Suprapubic skin (tissue), 4 donors: ENCODE results near the gene STAT3. TPM values are rescaled to one million over a fixed set of nuclear protein-coding genes. Genes with fewer than 3 reads are reported as not detected.

Experiments
- DNase-seq, 2 donors: peaks; one replicate each; pipeline ENCODE4 v3.0.0-alpha.2; 2019; ENCODE audit warnings: low spot score in 2 of 2
- H3K27ac ChIP-seq: fragments of 200-600 bp; sonication (generic); one replicate; pipeline ENCODE4 v1.5.1; 2019
- H3K27me3 ChIP-seq: fragments of 200-600 bp; sonication (generic); one replicate; pipeline ENCODE4 v1.5.1; 2019
- H3K36me3 ChIP-seq: fragments of 200-600 bp; sonication (generic); one replicate; pipeline ENCODE4 v1.5.1; 2019
- H3K4me1 ChIP-seq: fragments of 200-600 bp; sonication (generic); one replicate; pipeline ENCODE4 v1.5.1; 2019
- H3K4me3 ChIP-seq: fragments of 200-600 bp; sonication (generic); one replicate; pipeline ENCODE4 v1.5.1; 2019; ENCODE audit warnings: mild to moderate bottlenecking
- H3K9me3 ChIP-seq: fragments of 200-600 bp; sonication (generic); one replicate; pipeline ENCODE4 v1.5.1; 2019
- EP300 ChIP-seq: sonication (generic); formaldehyde crosslinking; IDR thresholded peaks from one replicate; pipeline ENCODE4 v1.6.1; 2017; ENCODE audit warnings: antibody characterized with exemption
- POLR2A ChIP-seq, 2 donors: fragments of 450-650 bp; IDR thresholded peaks; one replicate each; pipeline ENCODE4 v1.6.1; 2017; ENCODE audit warnings: antibody characterized with exemption in 2 of 2, mild to moderate bottlenecking in 2 of 2, moderate library complexity in 2 of 2
- POLR2AphosphoS5 ChIP-seq, 3 donors: sonication (generic); formaldehyde crosslinking; IDR thresholded peaks; one replicate each; pipeline ENCODE4 v1.6.1; 2017; ENCODE audit warnings: antibody characterized with exemption in 3 of 3
- WGBS: methylation state at CpG from one replicate; pipeline ENCODE4 v1.1.5; 2018; 5-methylcytosine and 5-hydroxymethylcytosine counted together
- total RNA-seq, 4 donors: library from RNA; depleted of rRNA; stranded (reverse); fragments of >200 nt; gene quantifications; one replicate each; pipeline ENCODE4 v1.1.0, GENCODE V29; 2016
- TF ChIP-seq, protein P1 (sequence below), 2 donors: fragments of 200-600 bp in 1 of 2; fragments of 450-650 bp in 1 of 2; sonication (generic) in 1 of 2; IDR thresholded peaks; one replicate each; pipeline ENCODE4 v1.5.1; 2016 to 2019; ENCODE audit warnings: antibody characterized with exemption in 2 of 2, mild to moderate bottlenecking in 1 of 2, moderate library complexity in 1 of 2

The STAT3 gene
- total RNA-seq, 4 donors from 2014 or later: 144 to 174 (median 152) TPM

- DNase-seq: no peak
- Histone ChIP-seq H3K27me3 (no peaks in the 10 kb centered on the region), H3K36me3 (no peaks in the 10 kb centered on the region), H3K9me3 (no peaks in the 10 kb centered on the region), H3K27ac (no peak overlapping the region), H3K4me1 (peaks cover 28% of the 10 kb centered on the region), H3K4me3 (no peak overlapping the region)
- no peak for TF ChIP-seq POLR2A (IDR thresholded peaks at IDR 0.05)
- TF ChIP-seq, protein P1, sequence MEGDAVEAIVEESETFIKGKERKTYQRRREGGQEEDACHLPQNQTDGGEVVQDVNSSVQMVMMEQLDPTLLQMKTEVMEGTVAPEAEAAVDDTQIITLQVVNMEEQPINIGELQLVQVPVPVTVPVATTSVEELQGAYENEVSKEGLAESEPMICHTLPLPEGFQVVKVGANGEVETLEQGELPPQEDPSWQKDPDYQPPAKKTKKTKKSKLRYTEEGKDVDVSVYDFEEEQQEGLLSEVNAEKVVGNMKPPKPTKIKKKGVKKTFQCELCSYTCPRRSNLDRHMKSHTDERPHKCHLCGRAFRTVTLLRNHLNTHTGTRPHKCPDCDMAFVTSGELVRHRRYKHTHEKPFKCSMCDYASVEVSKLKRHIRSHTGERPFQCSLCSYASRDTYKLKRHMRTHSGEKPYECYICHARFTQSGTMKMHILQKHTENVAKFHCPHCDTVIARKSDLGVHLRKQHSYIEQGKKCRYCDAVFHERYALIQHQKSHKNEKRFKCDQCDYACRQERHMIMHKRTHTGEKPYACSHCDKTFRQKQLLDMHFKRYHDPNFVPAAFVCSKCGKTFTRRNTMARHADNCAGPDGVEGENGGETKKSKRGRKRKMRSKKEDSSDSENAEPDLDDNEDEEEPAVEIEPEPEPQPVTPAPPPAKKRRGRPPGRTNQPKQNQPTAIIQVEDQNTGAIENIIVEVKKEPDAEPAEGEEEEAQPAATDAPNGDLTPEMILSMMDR (IDR thresholded peaks at IDR 0.05): no peak
Observed at GRCh38 chr17:42271779-42272035, 116.5 kb downstream of the STAT3 start.

- no peak for DNase-seq
- Histone ChIP-seq H3K27ac (no peak overlapping the region), H3K36me3 (no peaks in the 10 kb centered on the region), H3K27me3 (no peaks in the 10 kb centered on the region), H3K4me3 (no peak overlapping the region), H3K9me3 (no peaks in the 10 kb centered on the region), H3K4me1 (peaks cover 27% of the 10 kb centered on the region)
- WGBS: 84% methylated on average over 3 of the region's 3 CpGs
- TF ChIP-seq, protein P1 (IDR thresholded peaks at IDR 0.05): no peak
- no peak for TF ChIP-seq EP300
- TF ChIP-seq POLR2AphosphoS5 (IDR thresholded peaks at IDR 0.05): no peak
- no peak for TF ChIP-seq POLR2A (IDR thresholded peaks at IDR 0.05)
Observed at GRCh38 chr17:42271006-42271778, 117.0 kb downstream of the STAT3 start.

DNA sequence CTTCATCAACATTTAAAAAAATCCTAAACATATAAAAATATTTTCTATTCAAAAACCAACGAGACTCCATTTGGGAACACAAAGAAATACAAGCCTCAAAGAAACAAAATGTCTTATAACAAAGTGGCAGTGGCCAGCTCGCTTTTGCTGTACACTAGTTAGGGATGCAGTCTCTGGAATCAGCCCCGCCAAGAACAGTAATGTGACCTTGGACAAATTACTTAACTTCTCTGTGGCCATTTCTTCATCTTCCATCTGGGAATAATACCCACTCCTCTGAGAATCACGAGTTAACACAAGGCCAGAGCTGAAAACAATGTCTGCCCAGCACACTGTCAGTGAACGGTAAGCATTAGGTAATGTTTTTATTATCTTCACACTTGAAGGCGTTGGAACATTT is 117.6 kb downstream of the STAT3 start:
- Histone ChIP-seq H3K4me3 (no peak overlapping the region), H3K27ac (no peak overlapping the region), H3K36me3 (no peaks in the 10 kb centered on the region), H3K4me1 (peaks cover 27% of the 10 kb centered on the region), H3K27me3 (no peaks in the 10 kb centered on the region), H3K9me3 (no peaks in the 10 kb centered on the region)
- TF ChIP-seq EP300: no peak
- TF ChIP-seq, protein P1 (IDR thresholded peaks at IDR 0.05): no peak
- TF ChIP-seq POLR2AphosphoS5 (IDR thresholded peaks at IDR 0.05): no peak
- TF ChIP-seq POLR2A (IDR thresholded peaks at IDR 0.05): no peak
- no peak for DNase-seq
- WGBS: 78% methylated on average over 6 of the region's 6 CpGs

DNA sequence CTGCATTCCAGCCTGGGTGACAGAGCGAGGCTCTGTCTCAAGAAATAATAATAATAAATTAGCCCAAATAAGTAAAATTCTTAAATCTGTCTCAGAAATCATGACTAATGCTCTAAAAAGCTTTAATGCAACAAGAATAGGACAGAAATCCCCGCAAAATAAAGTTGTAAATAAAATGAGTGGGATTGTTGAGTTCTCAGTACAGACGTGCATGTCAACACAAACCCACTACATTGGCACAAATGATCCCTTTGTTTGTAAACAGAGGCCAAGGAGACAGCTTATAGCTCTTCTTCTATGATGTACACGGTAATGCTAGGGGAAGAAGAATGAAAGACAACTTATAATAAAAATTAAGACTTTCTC is 118.1 kb downstream of the STAT3 start:
- TF ChIP-seq POLR2A (IDR thresholded peaks at IDR 0.05) (no peak), EP300 (no peak), POLR2AphosphoS5 (IDR thresholded peaks at IDR 0.05) (no peak)
- TF ChIP-seq, protein P1 (IDR thresholded peaks at IDR 0.05): no peak
- no peak overlapping the region for H3K27ac ChIP-seq
- 71% methylated on average over 4 of the region's 4 CpGs for WGBS

DNA sequence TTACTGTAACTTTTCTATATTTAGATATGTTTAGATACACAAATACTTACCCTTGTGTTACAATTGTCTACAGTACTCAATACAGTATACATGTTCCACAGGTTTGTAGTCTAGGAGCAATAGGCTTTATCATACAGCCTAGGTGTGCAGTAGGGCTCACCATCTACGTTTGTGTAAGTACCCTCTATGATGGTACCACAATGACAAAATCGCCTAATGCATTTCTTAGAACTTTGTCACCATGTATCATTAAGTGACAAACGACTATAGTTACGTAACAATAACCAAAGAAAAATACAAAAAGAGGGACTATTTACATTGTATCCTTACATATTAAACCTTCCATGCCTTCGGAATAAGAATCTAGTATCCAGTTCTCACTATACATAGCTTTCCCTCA is 120.0 kb downstream of the STAT3 start:
- 91% methylated on average over 5 of the region's 5 CpGs for WGBS
- Histone ChIP-seq H3K4me1 (peaks cover 8% of the 10 kb centered on the region), H3K27me3 (no peaks in the 10 kb centered on the region), H3K36me3 (no peaks in the 10 kb centered on the region), H3K9me3 (no peaks in the 10 kb centered on the region), H3K27ac (no peak overlapping the region), H3K4me3 (no peak overlapping the region)
- TF ChIP-seq, protein P1 (IDR thresholded peaks at IDR 0.05): no peak
- TF ChIP-seq POLR2A (IDR thresholded peaks at IDR 0.05): no peak
- DNase-seq: no peak

More for the DNA sequence above, 118.1 kb downstream of the STAT3 start:
- no peaks in the 10 kb centered on the region for H3K9me3 ChIP-seq
- peaks cover 24% of the 10 kb centered on the region for H3K4me1 ChIP-seq
- no peaks in the 10 kb centered on the region for H3K27me3 ChIP-seq
- H3K4me3 ChIP-seq: no peak overlapping the region
- H3K36me3 ChIP-seq: no peaks in the 10 kb centered on the region
- no peak for DNase-seq
